ENCODE data around the gene TESK2. TPM values are rescaled to one million over a fixed set of nuclear protein-coding genes. Genes with fewer than 3 reads are reported as not detected.
"Not testable (repeated sequence)": the region's sequence is repeated elsewhere in the genome, so short reads cannot be mapped to it uniquely, and the experiment has no call there.

The TESK2 gene
- total RNA-seq, 1 donor from 2014 or later: 1.6 TPM

DNA sequence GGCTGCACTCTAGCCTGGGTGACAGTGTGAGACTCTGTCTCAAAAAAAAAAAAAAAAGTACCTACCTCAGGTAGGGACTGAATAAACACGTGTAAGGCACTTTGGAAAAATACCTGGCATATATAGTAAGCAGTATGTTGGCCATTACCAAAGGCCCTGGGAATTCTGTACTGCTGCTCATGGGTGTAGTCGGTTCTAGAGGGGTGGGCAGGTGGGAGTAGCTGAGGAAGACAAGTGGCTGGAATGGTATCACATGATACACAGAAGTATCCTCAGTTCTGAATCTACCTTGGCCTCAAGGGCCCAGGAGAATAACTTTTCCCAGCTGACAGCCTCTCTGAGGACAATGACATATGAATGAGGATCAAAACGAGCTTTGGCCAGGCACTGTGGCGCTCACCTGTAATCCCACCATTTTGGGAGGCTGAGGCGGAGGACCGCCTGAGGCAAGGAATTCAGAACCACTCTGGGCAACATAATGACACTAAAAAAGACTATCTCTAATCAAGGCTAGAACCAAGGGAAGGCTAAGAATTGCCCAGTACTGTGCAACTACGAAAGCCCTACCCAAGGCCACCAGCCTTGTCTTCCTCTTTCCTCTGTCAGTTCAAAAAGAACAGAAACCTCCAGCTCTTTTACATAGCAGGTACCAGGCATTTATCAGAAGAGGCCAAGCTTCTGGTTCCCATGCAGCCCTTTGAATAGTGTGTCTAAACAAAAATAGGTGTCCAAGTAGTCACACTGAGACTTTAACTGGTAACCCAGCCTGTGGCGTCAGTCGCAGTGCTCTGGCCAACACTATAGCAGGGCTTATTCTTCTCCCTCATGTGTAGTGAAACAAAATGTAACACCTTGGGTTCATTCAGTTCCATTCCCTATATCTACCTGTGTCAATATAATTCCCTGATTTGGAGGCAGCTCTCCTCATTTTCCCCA, 19.3 kb upstream of the TESK2 start:
- no peak for DNase-seq (ENCODE audit: low read depth)

- no peak for DNase-seq (ENCODE audit: low read depth)
Observed at GRCh38 chr1:45508295-45509151, 17.6 kb upstream of the TESK2 start.

- no peak for DNase-seq (ENCODE audit: low read depth)
Observed at GRCh38 chr1:45507893-45508292, 16.9 kb upstream of the TESK2 start.

DNA sequence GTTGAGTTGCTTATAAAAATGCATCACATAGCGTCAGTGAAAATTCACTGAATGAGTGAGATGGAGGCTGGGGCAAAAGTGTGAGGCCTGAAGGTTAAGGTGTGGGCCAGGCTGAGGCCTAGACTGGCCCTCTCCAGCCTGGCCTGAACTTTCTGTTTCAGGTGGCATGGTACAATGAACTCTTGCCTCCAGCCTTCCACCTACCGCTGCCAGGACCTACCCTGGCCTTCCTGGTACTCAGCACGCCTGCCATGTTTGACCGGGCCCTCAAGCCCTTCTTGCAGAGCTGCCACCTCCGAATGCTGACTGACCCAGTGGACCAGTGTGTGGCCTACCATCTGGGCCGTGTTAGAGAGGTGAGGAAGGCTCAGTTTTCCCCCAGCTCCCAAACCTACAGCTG, 16.2 kb upstream of the TESK2 start:
- no peak for DNase-seq (ENCODE audit: low read depth)

GRCh38 chr1:45503462-45504360, 12.7 kb upstream of the TESK2 start:
- DNase-seq (ENCODE audit: low read depth): no peak

- DNase-seq (ENCODE audit: low read depth): no peak
Observed at GRCh38 chr1:45501505-45501859, 10.5 kb upstream of the TESK2 start.

- DNase-seq (ENCODE audit: low read depth): no peak
Observed at GRCh38 chr1:45499415-45499769, 8.4 kb upstream of the TESK2 start.

DNA sequence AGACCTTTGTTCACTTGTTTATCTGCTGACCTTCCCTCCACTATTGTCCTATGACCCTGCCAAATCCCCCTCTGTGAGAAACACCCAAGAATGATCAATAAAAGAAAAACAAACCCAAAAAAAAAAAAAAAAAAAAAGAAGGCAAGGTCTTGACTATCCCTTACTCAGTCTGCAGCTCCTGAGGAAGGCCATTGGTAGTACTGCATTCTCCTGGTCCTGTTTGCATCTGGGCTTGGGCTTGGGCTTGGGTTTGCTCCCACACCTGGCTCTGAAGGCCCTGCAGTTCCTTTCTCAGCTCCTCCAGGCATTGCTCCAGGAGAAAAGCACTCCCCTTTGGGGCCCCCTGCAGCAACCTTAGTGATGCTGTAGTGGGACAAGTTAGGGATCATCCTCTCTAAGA, 7.3 kb upstream of the TESK2 start:
- no peak for DNase-seq (ENCODE audit: low read depth)

DNA sequence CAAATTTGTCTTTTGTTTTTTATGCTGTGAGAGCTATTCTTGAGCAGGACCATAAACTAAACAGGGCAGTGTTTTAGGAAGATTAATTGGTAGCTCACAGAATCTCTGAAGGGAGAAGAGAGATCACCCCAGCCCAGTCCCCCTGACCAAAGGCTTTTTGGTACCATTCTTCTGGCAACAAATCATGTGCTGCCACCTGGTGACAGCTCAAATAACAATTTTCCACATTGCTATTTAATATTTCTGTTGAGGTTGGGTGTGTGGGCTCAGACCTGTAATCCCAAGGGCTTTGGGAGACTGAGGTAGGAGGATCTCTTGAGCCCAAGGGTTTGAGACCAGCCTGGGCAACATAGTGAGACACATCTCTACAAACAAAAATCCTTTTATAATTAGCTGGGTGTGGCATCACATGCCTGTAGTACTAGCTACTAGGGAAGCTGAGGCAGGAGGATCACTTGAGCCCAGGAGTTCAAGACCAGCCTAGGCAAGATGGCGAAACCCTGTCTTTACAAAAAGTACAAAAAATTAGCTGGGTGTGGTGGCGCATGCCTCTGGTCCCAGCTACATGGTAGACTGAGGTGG, 2.2 kb upstream of the TESK2 start:
- peak; percentile 51 for DNase-seq (ENCODE audit: low read depth)

DNA sequence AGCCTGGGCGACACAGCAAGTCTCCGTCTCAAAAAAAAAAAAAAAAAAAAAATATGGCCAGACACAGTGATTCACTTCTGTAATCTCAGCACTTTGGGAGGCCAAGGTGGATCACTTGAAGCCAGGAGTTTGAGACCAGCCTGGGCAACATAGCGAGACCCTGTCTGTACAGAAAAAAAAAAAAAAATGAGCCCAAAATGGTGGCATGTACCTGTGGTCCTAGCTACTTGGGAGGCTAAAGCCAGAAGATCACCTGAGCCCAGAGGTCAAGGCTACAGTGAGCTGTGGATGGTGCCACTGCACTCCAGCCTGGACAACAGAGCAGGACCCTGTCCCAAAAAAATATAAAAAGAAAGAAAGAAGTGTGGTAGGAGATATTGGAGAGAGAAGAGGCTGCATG, 1.7 kb upstream of the TESK2 start:
- no peak for DNase-seq (ENCODE audit: low read depth)

DNA sequence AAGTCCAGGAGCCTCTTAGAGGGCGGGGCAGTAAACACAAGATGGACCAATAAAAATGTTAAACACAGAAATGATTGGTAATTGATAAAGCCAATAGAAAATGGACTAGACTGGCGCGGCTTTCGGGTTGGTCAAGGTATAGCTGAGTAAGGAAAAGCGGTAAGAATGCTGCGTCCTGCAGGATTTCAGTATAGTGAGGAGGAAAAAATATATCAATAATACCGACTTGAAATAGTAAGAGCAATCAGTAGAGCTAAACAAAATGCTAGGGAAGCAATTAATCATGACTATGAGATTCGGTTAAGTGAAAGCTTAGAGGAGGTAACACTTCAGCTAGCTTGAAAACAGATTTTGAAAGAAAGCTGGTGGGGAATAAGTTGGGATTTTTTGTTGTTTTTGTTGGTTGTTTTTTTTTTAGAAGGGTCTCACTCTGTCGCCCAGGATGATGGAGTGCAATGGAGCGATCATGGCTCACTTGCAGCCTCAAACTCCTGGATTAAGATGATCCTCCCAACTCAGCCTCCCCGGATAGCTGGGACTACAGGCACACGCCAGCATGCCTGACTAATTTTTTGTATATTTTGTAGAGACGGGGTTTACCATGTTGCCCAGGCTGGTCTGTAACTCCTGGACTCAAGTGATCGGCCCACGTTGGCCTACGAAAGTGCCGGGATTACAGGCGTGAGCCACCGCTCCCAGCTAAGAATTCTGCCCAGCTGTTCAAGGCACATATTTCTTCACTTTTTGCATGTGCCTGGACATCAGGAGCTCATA, 711 bp upstream of the TESK2 start:
- DNase-seq (ENCODE audit: low read depth): no peak

DNA sequence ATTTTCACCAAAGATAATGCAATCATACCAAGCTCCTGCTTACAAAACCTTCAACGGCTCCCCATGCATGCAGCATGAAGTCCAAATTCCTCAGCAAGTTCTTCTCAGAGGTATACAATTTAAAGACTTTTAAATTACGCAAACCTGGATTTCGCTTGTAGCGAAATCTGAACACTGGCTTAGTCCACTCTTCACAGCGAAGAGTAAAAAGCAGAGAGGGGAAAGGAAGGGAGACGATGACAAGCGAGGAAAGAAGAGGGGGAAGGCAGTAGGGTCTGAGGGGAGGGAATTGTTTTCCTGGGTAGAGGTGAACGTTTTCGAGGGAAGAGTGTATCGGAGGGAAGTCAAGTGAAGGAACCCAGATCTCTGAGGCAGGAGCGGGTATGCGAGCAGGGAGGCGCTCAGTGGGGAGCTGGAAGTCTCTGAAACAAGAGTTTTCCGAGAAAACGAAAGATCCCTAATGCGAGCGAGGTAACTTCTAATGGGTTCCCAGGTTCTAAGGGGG, 790 bp downstream of the TESK2 start:
- peak; percentile 39 for DNase-seq (ENCODE audit: low read depth)

GRCh38 chr1:45489379-45489778, 1.6 kb downstream of the TESK2 start:
- not testable (repeated sequence) for DNase-seq (ENCODE audit: low read depth)

DNA sequence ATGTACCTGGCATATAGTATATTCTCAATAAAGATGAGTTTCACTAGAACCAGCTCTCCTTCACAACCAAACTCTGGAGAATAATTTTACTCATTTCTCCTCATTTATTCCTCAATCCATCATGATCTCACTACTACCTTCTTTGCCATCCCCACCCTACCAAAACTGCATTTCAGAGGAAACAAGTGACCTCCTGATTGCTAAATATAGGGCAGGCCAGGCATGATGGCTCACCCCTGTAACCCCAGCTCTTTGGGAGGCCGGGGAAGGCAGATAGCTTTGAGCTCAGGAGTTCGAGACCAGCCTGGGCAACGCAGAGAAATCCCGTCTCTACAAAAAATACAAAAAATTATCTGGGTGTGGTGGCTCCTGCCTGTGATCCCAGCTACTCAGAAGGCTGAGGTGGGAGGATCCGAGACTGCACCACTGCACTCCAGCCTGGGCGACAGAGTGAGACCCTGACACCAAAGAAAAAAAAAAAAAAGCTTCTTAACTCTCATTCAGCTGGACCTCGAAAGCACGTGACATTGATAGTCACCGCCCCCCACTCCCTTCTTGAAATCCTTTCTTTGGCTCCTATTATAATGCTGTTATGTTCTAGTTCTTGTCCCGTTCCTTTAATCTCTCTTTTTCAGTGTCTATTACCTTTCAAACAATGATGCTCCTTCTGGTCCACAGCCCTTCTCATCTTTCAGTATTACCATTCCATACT, 2.1 kb downstream of the TESK2 start:
- no peak for DNase-seq (ENCODE audit: low read depth)

GRCh38 chr1:45485949-45486348, 5.0 kb downstream of the TESK2 start:
- no peak for DNase-seq (ENCODE audit: low read depth)

DNA sequence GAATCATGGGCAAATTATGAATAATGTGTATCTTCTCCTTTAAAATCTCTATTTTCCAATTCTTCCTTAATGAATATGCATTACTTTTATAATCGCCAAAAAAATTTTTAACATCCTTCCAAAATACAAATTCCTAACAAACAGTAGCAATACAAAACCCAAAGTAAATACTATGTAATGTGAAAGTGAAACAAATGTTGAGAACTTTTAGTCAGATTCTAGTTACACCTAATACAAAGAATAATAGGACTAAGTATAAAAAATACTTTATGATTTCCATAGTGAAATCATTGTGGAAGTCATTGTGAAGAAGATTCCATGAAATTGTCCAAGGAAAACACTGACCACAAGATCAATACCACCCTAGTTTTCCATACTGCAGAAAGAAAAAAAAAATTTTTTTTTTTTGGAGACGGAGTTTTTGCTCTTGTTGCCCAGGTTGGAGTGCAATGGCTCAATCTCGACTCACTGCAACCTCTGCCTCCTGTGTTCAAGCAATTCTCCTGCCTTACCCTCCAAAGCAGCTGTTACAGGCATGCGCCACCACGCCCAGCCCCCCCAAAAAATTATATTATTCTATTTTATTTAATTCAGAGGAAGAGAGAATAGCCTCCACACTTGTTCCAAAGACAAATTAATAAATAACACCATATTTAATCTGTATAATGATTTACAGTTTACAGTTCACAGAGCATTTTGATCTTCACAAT, 11.8 kb downstream of the TESK2 start:
- no peak for DNase-seq (ENCODE audit: low read depth)

- no peak for DNase-seq (ENCODE audit: low read depth)
Observed at GRCh38 chr1:45478121-45478814, 12.7 kb downstream of the TESK2 start.

DNA sequence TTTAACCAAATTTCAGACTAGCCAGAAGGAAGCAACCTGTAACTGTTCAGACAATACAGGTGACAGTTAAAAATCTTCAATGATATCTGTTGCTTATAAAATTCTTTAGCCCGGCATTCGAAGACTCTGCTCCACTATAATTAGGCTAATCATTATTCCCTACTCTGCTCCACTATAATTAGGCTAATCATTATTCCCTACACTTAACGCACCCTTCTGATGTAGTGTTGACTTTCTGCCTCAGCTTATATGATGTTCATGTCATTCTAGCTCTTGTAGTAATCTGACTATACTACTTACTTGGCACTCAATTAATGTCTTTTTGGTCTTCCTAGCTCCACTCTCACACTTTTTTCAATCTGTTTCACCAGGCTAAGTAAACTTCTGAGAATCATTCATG, 13.3 kb downstream of the TESK2 start:
- DNase-seq (ENCODE audit: low read depth): no peak

DNA sequence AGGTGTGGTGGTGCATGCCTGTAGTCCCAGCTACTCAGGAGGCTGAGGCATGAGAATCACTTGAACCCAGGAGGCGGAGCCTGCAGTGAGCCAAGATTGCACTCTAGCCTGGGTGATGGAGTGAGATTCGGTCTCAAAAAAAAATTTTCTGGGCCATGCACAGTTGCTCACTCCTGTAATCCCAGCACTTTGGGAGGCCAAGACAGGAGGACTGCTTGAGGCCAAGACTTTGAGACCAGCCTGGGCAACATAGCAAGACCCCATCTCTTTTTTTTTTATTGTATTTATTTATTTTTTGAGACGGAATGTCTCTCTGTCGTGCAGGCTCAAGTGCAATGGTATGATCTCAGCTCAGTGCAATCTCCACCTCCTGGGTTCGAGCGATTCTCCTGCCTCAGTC, 16.8 kb downstream of the TESK2 start:
- not testable (repeated sequence) for DNase-seq (ENCODE audit: low read depth)

Measured in renal cortical epithelial cell (primary cell).